GM03348 (cell line): ENCODE results near the gene RAP1B.

Source experiments
- DNase-seq: peaks from one replicate; pipeline ENCODE4 v3.0.0; 2012; ENCODE audit warnings: low spot score

RAP1B gene

DNA sequence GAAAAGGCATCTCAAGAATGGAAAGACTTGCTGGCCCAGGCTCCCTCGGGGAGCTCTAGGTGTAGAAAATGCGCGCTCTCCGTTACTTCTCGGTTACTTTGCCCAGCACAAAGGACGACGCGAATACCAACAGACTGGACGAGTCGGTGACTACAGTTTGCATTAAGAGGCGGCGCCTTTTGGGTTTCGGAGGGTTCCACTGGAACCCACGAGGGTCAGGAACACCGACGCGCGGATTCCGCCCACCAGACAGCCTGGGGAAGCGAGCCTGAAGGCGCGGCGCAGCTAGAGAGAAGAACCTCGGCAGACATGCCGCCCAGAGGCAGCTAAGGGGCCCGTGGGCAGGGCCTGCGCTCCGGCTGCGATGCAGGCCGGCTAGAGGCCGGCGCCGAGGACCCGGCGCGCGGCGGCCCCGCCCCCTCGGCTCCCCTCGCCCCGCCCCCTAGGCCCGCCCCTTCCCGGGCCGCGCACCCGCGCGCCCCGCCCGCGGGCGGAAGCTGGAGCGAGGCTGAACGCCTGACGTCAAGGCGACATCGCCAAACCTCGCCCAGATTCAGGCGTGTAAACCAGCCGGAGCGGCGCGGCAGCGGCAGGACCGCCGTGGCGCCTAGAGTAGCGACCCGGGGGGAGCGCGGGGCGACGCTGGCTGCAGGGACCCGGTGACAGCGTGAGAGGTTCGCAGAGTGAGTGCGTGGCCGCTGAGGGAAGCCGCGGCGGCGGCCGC, at the start of gene RAP1B:
Gene RAP1B, plus strand, starts transcription at position 530 of the 724 bp plus-strand sequence. CDS start 37,826 bp downstream, outside the sequence.
- peak; percentile 98 for DNase-seq

DNA sequence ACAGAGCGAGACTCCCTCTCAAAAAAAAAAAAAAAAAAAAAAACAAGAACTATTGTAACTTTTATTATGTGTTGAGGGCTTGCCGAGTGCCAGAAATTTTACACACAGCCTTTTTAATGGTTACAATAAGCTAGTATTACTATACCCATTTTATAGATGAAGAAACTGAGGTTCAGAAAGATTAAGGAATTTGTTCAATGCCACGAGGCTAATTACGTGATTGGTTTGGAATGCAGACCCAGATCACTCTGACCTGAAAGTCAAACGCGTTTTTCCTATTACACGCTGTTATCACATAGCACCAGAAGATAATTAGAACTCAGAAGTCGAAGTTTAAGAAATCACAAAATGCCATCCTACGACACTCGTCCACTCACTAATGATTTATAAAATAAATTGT, 48.9 kb upstream of the RAP1B start:
- no peak for DNase-seq

DNA sequence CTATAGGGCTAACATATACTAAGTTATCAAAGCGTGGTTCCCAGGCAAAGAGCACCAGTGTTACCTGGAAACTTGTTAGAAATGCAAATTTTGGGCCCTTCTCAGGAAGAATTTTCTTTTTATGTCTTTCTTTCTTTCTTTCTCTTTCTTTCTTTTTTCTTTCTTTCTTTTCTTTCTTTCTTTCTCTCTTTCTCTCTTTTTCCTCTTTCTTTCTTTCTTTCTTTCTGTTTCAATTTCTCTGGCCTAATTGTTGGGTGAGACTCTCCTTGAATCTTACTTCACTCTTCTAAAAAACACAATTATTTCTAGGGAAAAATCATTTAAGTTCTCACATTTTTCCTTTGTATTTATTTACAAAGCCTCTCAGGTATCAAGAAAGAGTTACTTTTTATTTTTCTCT, 46.5 kb upstream of the RAP1B start:
- DNase-seq = no peak

DNA sequence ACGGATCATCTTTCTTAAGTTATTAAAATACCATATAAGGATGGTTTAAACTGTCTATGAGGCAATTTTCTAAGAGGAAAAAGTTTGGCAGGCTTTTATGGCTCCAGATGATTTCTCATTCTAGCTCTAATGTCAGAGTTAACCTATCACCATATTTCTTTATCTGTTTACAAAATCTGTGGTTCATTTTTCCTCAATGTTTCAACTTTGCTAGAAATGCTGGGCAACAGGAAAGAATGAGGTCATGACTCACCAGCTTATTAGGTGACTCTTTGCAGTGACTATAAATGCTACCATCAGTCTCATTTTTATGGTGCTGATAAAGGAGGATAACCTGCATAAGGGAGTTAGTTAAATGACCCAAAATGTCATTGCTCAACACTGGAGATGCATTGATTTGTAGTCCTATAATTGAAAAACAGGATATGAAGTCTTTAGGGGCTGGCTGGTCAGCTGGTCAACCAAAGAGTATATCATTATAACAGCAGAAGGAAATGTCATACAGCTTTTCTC, 45.3 kb upstream of the RAP1B start:
- peak; percentile 78 for DNase-seq

DNA sequence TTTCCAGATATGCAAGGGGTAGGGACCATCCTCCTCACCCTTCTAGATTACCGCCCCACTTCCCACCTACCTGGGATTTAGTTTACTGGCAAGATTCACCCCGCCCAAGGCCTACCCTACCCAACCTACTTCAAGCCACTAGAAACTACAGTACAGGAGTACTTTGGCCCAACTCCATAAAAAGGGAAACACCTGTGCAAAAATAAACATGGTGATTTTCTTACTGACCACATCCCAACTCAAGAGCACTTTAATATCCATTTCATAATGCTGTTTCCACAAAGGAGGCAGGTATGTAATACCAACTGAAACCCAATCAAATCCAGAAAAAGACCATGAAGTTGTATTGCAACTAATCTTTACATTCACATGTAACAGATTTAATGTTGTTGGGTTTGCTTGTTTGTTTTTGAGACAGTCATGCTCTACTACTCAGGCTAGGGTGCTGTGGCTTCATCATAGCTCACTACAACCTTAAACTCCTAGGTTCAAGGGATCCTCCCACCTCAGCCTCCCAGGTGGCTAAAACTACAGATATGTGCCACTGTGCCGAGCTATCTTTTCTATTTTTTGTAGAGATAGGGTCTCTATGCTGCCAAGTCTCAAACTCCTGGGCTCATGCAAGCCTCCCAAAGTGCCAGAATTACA, 41.7 kb upstream of the RAP1B start:
- no peak for DNase-seq

DNA sequence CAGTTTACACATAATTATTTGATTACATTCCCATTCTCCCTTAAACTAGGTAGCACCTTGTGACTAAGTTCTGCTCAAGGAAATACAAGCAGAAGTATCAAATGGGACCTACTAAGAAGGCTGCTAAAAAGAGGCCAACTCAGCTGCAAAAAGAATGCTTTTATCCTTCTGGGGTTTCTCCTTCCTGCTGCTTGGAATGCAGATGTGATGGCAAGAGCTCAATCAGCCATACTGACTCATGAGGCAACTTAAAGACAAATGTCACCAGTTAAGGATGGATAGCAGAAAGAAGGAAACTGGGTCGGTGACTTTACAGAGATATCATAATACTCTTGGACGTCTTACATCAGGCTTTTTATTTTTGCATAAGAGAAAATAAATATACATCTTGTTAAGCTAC, 38.0 kb upstream of the RAP1B start:
- DNase-seq = peak; percentile 11

DNA sequence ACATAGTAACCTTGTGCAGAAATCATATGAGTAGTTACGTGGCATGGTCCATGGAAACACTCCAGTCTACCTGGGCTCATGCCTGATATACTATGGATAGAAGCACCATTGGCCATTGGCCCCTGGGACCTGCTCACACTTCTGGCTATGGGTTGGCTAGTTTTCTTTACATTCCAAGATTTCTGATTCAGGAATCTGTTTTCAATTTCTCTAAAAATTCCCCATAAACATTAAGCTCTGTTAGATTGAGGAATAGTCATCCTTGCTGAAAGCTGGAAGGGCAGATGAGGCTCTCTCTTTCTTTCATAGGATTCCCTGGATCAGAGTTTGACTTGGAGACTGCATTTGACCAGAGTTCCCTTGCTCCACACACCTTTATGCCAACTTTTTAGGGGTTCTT, 37.3 kb upstream of the RAP1B start:
- no peak for DNase-seq

DNA sequence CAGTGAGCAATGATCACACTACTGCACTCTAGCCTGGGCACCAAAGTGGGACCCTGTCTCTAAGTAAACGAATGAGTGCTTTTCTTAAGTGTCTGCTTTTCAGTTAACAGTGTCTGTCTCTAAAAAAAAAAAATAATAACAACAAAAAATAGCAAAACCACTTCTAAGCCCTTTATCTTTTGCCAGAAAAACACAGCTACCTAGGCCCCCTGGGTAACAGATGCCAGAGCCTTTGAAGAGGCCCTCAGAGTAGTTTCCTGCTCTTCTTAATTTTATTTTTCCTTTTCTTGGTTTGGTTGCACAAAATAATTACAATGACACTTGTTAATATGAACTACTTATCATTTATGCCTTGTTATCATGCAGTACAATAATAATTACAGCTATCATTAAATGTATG, 32.8 kb upstream of the RAP1B start:
- no peak for DNase-seq

DNA sequence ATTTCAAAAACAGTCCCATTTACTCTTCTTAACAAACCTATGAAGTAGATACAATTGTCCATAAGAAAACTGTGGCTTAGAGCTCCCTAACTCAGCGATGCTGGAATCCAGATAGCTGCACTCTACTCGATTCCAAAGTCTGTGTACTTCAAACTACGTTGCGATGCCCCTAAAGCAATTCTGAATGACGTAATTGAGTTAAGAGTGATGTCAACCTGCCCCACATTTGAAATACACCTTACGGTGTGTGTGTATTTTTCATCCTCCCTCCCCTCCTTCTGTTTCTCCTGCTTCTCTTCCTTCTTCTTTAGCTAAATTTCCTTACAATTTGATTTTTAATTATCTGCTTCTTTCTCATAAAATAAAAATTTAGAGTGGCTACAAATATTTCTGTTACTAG, 31.9 kb upstream of the RAP1B start:
- DNase-seq = no peak

DNA sequence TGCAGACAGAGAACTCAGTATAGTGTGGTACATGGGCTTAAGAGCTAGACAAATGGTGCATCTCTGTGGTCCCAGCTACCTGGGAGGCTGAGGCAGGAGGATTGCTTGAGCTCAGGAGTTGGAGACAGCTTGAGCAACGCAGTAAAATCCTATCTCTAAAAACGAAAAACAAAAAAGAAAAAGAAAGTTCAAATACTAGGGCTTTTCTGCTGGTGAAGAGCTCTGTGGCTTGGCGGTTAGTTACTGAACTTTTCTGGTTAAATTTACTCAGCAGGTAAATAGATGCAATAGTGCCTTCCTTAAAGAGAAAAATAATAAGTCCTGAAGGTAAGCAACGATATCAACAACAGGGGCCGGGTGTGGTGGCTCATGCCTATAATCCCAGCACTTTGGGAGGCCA, 31.4 kb upstream of the RAP1B start:
- no peak for DNase-seq

DNA sequence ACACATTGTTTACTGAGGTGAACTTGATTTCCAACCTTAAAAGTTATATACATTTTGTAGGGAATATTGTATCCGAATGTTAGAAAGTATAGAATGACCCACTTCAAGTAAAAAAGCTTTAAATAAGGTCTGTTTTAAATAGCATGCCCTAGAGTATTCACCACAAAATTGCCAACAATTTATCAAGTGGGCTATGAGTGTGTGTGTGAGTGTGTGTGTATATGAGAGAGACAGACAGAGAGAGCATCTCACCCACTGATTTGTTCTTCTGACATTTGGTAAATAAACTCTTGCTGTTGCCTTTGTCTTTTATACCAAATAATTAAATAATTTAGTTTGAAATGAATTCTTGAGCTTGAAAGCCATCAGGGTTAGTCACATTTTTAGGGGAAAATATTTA, 29.8 kb upstream of the RAP1B start:
- DNase-seq = no peak

DNA sequence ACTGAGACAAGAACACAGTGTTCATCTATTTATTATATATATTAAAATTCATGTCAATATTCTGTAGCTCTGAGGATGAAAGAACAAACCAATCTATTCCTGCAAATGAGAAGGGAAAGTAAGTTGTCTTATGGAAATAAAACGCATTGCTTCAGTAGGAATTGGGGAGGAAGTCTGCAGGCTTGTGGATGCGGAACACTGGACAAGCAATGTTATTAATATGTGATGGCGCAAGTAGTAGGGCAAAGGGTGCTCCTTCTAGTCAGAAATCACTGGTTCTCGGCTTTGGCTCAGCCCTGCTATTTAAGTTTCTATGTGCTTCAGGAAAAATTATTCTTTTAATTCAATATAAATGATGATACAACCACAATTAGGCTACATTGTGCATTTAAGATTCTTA, 28.8 kb upstream of the RAP1B start:
- no peak for DNase-seq

DNA sequence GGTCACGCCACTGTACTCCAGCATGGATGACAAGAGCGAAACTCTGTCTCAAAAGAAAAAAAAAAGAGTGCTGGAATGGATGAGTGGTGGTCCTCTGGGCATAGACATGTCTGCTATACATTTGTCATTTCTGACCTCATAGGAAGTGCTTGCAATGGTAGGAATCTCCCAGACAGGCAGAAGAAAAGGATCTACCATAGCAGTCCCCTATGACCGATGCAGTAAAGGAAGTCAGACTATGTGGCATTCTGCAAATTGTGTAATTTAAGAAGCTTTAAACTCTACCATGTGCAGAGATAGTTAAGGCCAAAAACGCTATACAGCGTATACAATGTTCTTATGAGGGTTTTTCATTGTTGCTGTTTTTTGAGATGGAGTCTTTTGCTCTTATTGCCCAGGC, 24.7 kb upstream of the RAP1B start:
- no peak for DNase-seq

DNA sequence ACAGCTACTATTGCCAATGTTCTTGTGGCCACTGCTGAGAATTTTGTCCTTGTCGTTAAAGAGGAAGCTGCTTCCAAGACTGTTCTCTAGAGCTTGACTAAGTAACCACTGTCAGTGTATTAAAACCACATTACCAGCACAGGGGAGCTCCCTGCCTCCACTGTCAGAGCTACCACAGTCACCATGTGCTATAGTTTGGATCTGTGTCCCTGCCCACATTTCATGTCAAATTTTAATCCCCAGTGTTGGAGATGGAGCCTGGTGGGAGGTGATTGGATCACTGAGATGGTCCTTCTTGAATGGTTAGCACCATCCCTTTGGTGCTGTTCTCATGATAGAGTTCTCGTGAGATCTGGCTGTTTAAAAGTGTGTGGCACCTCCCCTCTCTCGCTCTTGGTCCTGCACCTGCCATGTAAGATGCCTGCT, 23.2 kb upstream of the RAP1B start:
- no peak for DNase-seq

DNA sequence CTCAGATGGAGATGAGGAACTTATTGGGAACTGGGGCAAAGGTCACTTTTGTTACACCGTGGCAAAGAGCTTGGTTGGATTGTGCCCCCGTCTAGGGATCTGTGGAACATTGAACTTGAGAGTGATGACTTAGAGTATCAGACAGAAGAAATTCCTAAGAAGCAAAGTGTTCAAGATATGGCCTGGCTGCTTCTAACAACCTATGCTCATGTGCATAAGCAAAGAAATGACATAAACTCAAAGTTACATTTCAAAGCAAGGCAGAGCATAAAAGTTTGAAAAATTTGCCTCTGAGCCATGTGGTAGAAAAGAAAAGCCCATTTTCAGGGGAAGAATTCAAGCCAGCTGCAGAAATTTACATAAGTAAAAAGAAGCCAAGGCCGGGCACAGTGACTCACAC, 21.5 kb upstream of the RAP1B start:
- no peak for DNase-seq

DNA sequence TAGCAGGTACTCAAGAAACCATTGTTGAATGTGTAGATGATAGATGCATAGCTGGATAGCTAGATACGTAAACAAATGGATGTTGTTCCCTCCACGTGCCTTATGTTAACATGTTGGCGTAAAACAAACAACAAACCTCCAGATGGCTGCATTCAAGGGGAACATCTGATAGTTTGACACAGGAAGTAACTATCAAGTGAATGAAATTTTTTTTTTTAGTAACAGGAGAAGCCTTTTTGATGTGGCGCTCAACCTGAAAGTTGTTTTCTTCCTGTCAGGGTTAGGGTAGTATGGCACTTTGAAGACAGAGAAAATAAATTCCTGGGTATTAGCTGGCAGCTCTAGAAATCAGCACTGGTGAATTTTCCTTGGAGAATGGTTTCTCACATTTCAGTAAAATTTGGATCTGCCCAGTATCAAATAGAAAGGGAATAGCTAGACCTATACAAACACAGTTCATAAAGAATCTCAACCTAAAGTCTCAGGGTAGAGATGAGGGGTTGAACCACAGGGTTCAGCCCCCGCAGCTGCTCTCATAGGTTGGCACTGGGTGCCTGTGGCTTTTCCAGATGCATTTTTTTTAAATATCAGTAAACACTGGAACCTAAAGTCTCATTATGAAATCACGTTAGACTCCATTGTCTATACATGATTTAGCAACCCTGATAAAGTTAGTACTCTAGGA, 18.8 kb upstream of the RAP1B start:
- no peak for DNase-seq

DNA sequence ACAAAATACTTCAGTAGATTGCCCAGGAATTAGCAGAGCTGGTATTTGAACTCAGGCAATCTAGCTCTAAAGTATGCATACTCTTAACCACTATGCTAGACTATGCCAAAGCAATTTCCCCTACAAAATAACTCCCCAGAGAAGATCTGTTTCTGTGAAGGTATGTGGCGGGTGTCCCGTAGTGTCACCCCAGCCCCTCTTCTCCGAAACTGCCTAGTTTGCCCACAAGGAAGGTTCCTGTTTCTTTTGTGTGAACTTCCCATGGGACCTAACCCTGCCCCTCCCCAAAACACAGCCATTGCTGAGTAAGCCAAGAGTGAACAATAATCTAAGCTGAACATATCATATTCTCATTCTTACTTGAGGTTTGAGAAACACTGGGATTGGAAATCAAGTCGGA, 15.5 kb upstream of the RAP1B start:
- no peak for DNase-seq

DNA sequence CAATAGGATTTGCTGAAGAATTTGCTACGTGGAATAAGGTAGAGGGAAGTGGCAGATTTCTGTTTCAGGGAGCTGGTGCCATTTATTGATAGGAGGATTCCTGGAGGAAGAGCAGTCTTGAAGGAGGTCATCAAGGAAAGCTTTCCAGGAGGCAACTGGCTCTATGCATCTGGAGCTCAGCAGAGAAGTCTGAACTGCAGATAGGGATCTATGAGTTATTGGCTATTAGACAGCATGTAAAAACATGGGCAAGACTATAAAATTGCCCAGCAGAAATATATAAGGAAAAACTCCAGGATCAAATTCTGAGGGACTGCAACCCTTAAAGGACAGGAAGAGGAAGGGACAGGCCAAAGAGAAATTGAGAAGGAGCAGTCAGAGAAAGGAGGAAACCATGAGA, 8.9 kb upstream of the RAP1B start:
- no peak for DNase-seq

DNA sequence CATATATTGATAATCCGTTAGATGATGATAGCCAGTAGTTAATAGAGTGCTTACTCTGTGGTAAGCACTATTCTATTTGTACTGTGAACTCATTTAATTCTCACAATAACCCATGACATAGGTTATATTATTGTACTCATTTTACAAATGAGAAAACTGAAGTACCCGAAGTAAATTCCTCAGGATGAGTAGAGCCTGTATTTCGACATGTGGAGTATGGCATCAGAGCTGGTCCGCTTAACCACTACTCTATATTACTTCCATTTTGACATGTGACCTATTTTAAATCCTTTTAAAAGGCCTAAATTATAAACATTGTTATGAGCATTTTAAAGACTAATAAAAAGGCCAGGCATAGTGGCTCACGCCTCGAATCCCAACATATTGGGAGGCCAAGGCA, 8.0 kb upstream of the RAP1B start:
- no peak for DNase-seq

DNA sequence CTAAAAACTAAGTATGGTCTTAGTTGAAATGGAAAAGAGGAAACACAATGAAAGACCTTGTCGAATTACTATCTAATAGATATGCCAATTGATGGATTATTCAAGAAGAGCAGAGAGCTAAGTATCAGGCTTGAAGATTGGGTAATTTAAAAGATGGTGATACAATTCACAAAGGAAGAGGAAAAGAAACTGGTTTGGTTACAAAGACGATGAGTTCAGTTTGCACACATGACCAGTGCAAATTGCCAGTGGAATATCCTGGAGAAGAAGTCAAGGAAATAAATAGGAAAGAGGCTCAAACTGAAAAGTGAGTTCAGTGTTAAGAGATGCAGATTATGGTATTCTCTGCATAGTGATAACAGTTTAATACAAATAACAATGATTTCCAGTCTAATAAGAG, 2.5 kb upstream of the RAP1B start:
- no peak for DNase-seq

DNA sequence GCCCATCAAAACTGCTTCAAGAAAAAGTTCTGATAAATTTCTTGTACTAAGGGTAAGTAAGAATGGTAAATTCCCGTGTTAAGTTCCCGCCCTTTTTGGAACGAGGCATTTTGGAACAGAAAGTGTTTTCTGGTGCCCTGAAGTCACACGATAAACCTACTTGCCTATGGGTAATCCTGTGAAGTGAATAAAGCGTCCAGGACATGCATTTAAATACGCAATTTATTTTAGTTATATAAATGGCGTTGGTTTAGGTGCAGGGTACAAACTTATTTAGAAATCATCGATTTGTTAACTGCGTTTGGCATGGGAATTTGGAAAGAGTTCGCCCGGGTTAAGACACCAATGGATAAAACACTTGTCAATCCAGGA, 715 bp upstream of the RAP1B start:
- peak; percentile 20 for DNase-seq

DNA sequence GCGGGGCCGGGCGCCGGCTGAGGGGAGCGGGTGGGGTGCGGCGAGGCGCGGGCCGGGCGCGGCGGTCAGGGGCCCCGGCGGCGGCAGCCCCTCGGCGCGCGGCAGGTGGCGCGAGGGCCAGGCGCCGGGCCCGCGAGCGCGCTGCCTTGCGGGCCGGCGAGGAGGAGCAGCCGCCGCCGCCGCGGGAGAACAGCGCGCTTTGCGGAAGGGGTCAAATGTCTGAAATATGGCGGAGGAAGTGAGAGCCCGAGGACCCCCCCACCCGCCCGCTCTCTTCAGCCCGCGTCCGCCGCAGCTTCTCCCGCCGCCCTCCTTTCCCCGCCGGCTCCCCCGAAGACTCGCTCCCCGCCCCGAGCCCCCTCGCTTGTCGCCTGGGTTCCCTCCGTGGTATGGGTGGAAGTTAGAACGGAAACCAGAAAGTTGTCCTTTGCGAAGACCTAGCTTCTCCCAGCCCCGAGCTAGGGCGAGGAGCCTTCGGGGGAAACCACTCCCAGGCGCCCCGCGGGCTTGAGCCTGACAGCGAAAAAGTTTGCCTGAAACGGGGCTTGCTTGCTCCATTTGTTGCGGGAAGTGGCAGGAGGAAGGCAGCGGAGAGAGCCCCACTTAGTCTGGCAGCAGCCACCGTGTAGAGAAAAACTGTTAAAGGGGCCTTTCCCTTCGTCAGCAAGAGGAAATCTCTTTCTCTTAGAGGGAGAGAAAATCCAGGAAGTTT, 551 bp downstream of the RAP1B start:
- peak; percentile 74 for DNase-seq

DNA sequence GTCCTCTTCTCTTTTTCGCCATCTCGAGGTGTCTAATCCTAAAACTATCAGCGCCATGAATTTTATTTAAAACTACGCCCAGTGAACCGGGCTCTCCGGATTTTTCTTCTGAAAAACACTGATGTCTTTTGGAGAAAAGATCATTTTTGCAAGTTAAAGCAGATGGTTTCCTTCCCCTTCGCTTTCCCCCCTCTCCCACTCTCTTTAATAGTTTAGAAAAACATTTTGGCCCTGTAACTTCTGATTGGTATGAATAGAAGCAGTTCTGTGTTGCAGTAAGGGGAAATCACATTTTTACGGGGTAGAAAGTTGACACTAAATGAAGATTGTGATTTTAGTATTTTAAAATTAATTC, 1.1 kb downstream of the RAP1B start:
- no peak for DNase-seq
